Aorta (tissue), 5 donors: ENCODE results near the gene MAP7D1. TPM values are rescaled to one million over a fixed set of nuclear protein-coding genes. Genes with fewer than 3 reads are reported as not detected.

Source experiments
- ATAC-seq: fragments of 200-7000 bp; cut with Tn5 transposase; one replicate; pipeline ENCODE4 v1.9.1; 2022; ENCODE audit warnings: moderate library complexity; ENCODE audit not compliant: low FRiP score
- DNase-seq, 2 donors: peaks; one replicate each; pipeline ENCODE4 v3.0.0-alpha.2; 2020
- H3K27ac ChIP-seq, 2 donors: one replicate each; pipeline ENCODE4 v1.5.1; 2013; ENCODE audit warnings: low read length in 2 of 2, mild to moderate bottlenecking in 2 of 2, moderate library complexity in 2 of 2, control low read depth in 1 of 2, inconsistent platforms in 1 of 2, low read depth in 1 of 2
- H3K27me3 ChIP-seq, 2 donors: one replicate each; pipeline ENCODE4 v1.6.1; 2013; ENCODE audit warnings: control low read depth in 1 of 2, low read length in 1 of 2, mild to moderate bottlenecking in 1 of 2, moderate library complexity in 1 of 2; ENCODE audit not compliant: insufficient read depth in 2 of 2, control insufficient read depth in 1 of 2
- H3K36me3 ChIP-seq, 2 donors: one replicate each; pipeline ENCODE4 v1.6.1; 2013; ENCODE audit warnings: control low read depth in 1 of 2, low read length in 1 of 2, mild to moderate bottlenecking in 1 of 2; ENCODE audit not compliant: insufficient read depth in 2 of 2, control insufficient read depth in 1 of 2
- H3K4me1 ChIP-seq, 2 donors: one replicate each; pipeline ENCODE4 v1.6.1; 2013; ENCODE audit warnings: low read length in 2 of 2, control low read depth in 1 of 2, mild to moderate bottlenecking in 1 of 2, moderate library complexity in 1 of 2; ENCODE audit not compliant: insufficient read depth in 2 of 2, control insufficient read depth in 1 of 2
- H3K4me3 ChIP-seq, 2 donors: one replicate each; pipeline ENCODE4 v1.5.1; 2013; ENCODE audit warnings: low read length in 2 of 2, control low read depth in 1 of 2, mild to moderate bottlenecking in 1 of 2
- H3K9me3 ChIP-seq: one replicate; pipeline ENCODE4 v1.6.1; 2013; ENCODE audit warnings: mild to moderate bottlenecking, low read length; ENCODE audit not compliant: control insufficient read depth
- WGBS, 2 donors: extraction: QIAGEN DNeasy Blood & Tissue Kit; methylation state at CpG; one replicate each; pipeline ENCODE4 v1.1.7; 2013; 5-methylcytosine and 5-hydroxymethylcytosine counted together
- intact Hi-C, 2 donors: fragments of 100-400 bp; cut with DNase I; formaldehyde crosslinking; loops; one replicate each; pipeline versions ENCODE4 v1.14.2 to v1.15.0; 2022
- polyA plus RNA-seq, 2 donors: library from polyadenylated mRNA; stranded (reverse); fragments of 200-250 nt; gene quantifications; one replicate each; pipeline ENCODE4 v1.2.3, GENCODE V29; 2013
- total RNA-seq, 2 donors: library from RNA; stranded (reverse); fragmentation: NEBNext Ultra II Directional; extraction: Animal tissue kit (Norgen Biotek cat#: 25700); gene quantifications; one replicate each; pipeline ENCODE4 v1.2.1, GENCODE V29; 2021
- donor health status: healthy with polysubstance abuse.
- donor health status: Bipolar disorder and iron deficiency.
- donor health status: DM: no; HTN: no; CAD: no.
- donor health status: DM: no; HTN: no; CAD: no.
- donor health status: DM: yes; HTN: yes; CAD: no.

Gene MAP7D1
- total and polyA plus RNA-seq, 4 donors, result 52.8 to 133 (median 97.1) TPM

GRCh38 chr1:36160388-36160948 is 4.5 kb downstream of the MAP7D1 start:
- Histone ChIP-seq H3K4me1 (peaks cover 0 to 5% of the 10 kb centered on the region in 2 donors), H3K36me3 (no peaks in the 10 kb centered on the region), H3K4me3 (no peak overlapping the region), H3K27me3 (no peaks in the 10 kb centered on the region), H3K27ac (peak overlapping the region; percentile 17 to 84), H3K9me3 (no peaks in the 10 kb centered on the region)
- intact Hi-C loops, result no loop called here
- 39 to 44% methylated on average over 4 of the region's 4 CpGs for WGBS, 2 donors
- no peak for ATAC-seq
- peak in 1 of 2 donors; percentile 75 for DNase-seq

GRCh38 chr1:36160949-36161485 is 5.1 kb downstream of the MAP7D1 start:
- intact Hi-C loops, result no loop called here
- peaks cover 0 to 5% of the 10 kb centered on the region in 2 donors for H3K4me1 ChIP-seq
- peak; percentile 86 to 88 for DNase-seq

GRCh38 chr1:36161641-36162531 is 5.9 kb downstream of the MAP7D1 start:
- Histone ChIP-seq H3K9me3 (no peaks in the 10 kb centered on the region), H3K27me3 (no peaks in the 10 kb centered on the region), H3K4me1 (peaks cover 0 to 5% of the 10 kb centered on the region in 2 donors), H3K27ac (peak overlapping the region in 1 of 2 donors; percentile 84), H3K4me3 (no peak overlapping the region), H3K36me3 (no peaks in the 10 kb centered on the region)
- peak; percentile 9 for ATAC-seq
- intact Hi-C loops, result no loop called here
- peak in 1 of 2 donors; percentile 71 for DNase-seq
- WGBS, 2 donors, result 16 to 22% methylated on average over 14 of the region's 14 CpGs

More at GRCh38 chr1:36160949-36161485, 5.1 kb downstream of the MAP7D1 start:
- H3K36me3 ChIP-seq, result no peaks in the 10 kb centered on the region
- H3K27me3 ChIP-seq, result no peaks in the 10 kb centered on the region
- peak overlapping the region; percentile 36 to 84 for H3K27ac ChIP-seq
- WGBS, 2 donors, result 2% methylated on average over 12 of the region's 12 CpGs
- no peaks in the 10 kb centered on the region for H3K9me3 ChIP-seq
- peak; percentile 63 for ATAC-seq
- H3K4me3 ChIP-seq, result no peak overlapping the region

- intact Hi-C loops, result no loop called here
- H3K27me3 ChIP-seq, result no peaks in the 10 kb centered on the region
- DNase-seq, result no peak
- H3K36me3 ChIP-seq, result no peaks in the 10 kb centered on the region
- H3K4me1 ChIP-seq, result peaks cover 0 to 5% of the 10 kb centered on the region in 2 donors
- peak overlapping the region in 1 of 2 donors; percentile 54 for H3K27ac ChIP-seq
- WGBS, 2 donors, result 38 to 39% methylated on average over 1 of the region's 1 CpG
- no peak overlapping the region for H3K4me3 ChIP-seq
- H3K9me3 ChIP-seq, result no peaks in the 10 kb centered on the region
- no peak for ATAC-seq
Measured at GRCh38 chr1:36162680-36163239, 6.8 kb downstream of the MAP7D1 start.

GRCh38 chr1:36163426-36163825 is 7.5 kb downstream of the MAP7D1 start:
- no peaks in the 10 kb centered on the region for H3K27me3 ChIP-seq
- H3K36me3 ChIP-seq, result no peaks in the 10 kb centered on the region
- intact Hi-C loops, result no loop called here
- no peak overlapping the region for H3K4me3 ChIP-seq
- peaks cover 0 to 5% of the 10 kb centered on the region in 2 donors for H3K4me1 ChIP-seq
- H3K27ac ChIP-seq, result no peak overlapping the region
- DNase-seq (no peak), ATAC-seq (no peak)
- H3K9me3 ChIP-seq, result no peaks in the 10 kb centered on the region

- peaks cover 0 to 5% of the 10 kb centered on the region in 2 donors for H3K4me1 ChIP-seq
- intact Hi-C loops, result no loop called here
- no peak for DNase-seq
- no peak overlapping the region for H3K4me3 ChIP-seq
- ATAC-seq, result no peak
- no peak overlapping the region for H3K27ac ChIP-seq
- 92 to 98% methylated on average over 2 of the region's 2 CpGs for WGBS, 2 donors
- H3K27me3 ChIP-seq, result no peaks in the 10 kb centered on the region
- H3K36me3 ChIP-seq, result no peaks in the 10 kb centered on the region
- H3K9me3 ChIP-seq, result no peaks in the 10 kb centered on the region
Measured at GRCh38 chr1:36164361-36164760, 8.4 kb downstream of the MAP7D1 start.

GRCh38 chr1:36165145-36165544 is 9.2 kb downstream of the MAP7D1 start:
- no peak for DNase-seq
- Histone ChIP-seq H3K9me3 (no peaks in the 10 kb centered on the region), H3K27me3 (no peaks in the 10 kb centered on the region), H3K36me3 (no peaks in the 10 kb centered on the region), H3K27ac (no peak overlapping the region), H3K4me3 (no peak overlapping the region), H3K4me1 (peaks cover 0 to 5% of the 10 kb centered on the region in 2 donors)
- intact Hi-C loops, result no loop called here
- 96 to 97% methylated on average over 1 of the region's 1 CpG for WGBS, 2 donors
- ATAC-seq, result no peak

GRCh38 chr1:36166136-36166535 is 10.2 kb downstream of the MAP7D1 start:
- ATAC-seq (no peak), DNase-seq (no peak)
- Histone ChIP-seq H3K9me3 (no peaks in the 10 kb centered on the region), H3K36me3 (peaks cover 0 to 2% of the 10 kb centered on the region in 2 donors), H3K4me3 (no peak overlapping the region), H3K27ac (peak overlapping the region in 1 of 2 donors; percentile 26), H3K4me1 (no peaks in the 10 kb centered on the region), H3K27me3 (no peaks in the 10 kb centered on the region)
- intact Hi-C loops, result no loop called here
- WGBS, 2 donors, result 60 to 61% methylated on average over 4 of the region's 4 CpGs
